GM21717 (cell line): ENCODE data around the gene PPFIBP1.
"Not testable (repeated sequence)": the region's sequence is repeated elsewhere in the genome, so short reads cannot be mapped to it uniquely, and the experiment has no call there.

Experiments used
- ATAC-seq: cut with Tn5 transposase; IDR thresholded peaks from one replicate; pipeline ENCODE4 v1.9.1; 2021; ENCODE audit warnings: mild to moderate bottlenecking, moderate library complexity; ENCODE audit not compliant: unreplicated experiment

Gene PPFIBP1

DNA sequence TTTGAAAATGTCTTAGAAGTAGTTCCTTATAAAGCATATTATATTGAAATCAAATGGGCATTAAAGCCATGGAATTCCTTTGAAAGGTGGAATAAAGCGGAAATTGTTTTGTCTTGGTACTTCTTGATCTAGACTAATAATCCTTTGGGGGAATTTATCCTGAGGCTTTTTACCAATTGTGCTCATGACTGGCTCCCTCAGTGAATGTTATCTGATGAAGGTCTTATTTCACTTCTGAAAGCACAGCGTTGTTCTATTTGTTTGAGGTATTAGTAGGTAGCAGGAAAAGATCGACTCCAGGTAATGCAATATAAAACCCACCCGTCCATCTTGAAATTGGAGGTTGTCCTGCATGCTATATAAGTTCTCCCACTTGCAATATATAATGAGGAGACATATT, 64.8 kb downstream of the PPFIBP1 start:
- no peak for ATAC-seq

- ATAC-seq = no peak
Observed at GRCh38 chr12:27589419-27589818, 65.4 kb downstream of the PPFIBP1 start.

GRCh38 chr12:27591698-27592097, 67.7 kb downstream of the PPFIBP1 start:
- not testable (repeated sequence) for ATAC-seq

DNA sequence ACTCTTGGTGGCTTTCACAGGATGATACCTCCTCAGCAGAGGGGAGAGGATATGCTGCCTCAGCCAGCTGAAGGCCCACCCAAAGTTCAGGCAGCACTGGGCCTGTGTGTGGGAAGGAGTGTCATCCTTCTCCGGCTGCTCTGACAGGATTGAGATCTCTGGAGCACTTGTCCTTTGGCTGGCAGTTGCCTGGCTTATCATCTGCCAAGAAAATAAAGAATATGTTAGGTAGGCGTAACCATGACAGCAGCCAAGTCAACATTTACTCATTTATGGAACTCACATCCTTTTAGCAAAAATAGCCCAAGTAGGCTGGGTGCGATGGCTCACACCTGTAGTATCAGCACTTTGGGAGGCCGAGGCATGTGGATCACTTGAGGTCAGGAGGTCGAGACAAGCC, 68.5 kb downstream of the PPFIBP1 start:
- no peak for ATAC-seq

DNA sequence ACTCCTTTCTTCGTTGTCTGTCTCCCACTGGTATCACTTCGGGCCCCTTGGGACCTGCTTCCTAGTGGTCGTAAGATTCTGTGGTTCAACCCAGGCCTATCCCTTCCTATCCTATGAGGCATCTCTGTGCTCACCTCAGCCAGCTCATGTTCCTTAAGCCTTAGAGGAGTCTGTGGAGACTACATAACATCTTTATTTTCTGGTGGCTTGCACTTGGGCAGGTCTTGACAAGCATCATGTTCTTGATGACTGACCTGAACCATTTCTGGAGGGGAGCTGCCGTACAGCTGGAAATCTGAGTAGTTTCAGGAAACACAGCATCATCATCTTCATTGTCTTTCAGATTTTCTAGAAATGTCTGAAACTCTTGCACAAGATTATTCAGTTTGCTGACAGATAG, 69.3 kb downstream of the PPFIBP1 start:
- ATAC-seq = no peak

DNA sequence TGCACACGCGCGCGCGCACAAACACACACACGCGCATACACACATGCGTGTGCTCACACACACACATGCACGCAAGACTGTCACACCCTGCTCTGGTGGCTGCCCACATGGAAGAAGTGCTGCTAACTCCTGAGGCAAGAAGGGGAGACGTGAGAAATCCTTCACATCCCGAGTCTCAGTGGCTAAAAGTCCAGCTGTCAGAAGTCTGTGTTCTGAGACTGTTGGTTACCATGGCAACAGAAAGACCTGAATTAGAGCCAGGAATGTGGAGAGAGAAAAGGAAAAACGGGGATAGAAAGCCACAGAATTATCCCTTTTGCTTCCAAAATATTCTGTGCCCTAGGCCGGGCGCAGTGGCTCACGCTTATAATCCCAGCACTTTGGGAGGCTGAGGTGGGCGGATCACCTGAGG, 71.2 kb downstream of the PPFIBP1 start:
- ATAC-seq = no peak

DNA sequence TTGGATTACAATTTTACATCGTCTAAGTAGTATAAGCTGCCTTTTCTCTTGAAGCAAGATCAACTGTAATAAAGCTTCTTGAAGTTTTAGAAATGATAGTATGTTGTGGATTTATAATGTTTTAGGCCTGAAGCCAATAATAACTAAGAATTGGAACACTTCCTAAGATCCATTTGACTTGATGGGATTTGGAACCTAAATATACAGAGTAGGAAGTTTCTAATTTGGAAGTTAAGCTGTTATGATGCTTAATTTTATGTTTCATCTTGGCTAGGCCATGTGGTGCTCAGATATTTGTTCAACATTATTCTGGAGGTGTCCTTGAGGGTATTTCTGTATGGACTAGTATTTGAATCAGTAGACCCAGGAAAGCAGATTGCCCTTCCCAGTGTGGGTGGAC, 74.9 kb downstream of the PPFIBP1 start:
- ATAC-seq = not testable (repeated sequence)

- not testable (repeated sequence) for ATAC-seq
Observed at GRCh38 chr12:27601056-27601828, 77.2 kb downstream of the PPFIBP1 start.

DNA sequence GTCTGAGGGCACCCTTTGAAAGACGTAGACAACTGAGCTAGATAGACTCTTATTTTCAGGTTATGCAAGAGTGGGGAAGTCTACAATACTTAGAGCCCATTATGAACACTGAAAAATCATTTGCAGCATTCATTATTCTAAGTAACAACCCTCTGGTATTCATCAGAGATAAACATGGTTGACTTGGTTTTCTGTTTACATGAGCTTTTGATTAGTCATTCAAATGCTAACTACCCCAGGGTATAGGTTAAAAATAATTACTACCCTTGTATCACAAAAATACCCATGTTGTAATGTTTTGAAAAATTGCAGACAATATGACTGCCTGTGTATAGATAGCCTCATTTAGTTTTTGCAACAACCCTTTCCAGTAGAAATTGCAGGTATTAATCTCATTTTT, 78.5 kb downstream of the PPFIBP1 start:
- no peak for ATAC-seq

- no peak for ATAC-seq
Observed at GRCh38 chr12:27604431-27604830, 80.4 kb downstream of the PPFIBP1 start.

DNA sequence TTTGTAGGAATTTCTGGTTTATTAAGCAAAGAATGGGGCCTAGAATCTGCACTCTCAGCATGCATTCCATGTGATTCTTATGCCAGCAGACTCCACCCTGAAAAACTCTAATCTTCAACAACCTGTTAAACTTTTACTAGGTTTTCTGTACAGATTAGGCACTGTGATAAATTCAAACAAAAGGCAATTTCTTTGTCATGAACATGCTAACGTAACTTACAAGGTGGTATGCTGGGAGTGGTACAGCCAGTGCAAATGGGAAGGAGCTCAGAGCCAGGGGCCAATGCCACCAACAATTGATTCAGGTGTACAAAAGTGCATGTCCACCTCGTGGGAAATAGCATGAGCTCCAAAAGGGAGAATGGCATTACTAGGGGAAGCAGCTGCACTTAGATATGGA, 83.0 kb downstream of the PPFIBP1 start:
- ATAC-seq = no peak

- ATAC-seq = no peak
Observed at GRCh38 chr12:27607591-27607990, 83.6 kb downstream of the PPFIBP1 start.

DNA sequence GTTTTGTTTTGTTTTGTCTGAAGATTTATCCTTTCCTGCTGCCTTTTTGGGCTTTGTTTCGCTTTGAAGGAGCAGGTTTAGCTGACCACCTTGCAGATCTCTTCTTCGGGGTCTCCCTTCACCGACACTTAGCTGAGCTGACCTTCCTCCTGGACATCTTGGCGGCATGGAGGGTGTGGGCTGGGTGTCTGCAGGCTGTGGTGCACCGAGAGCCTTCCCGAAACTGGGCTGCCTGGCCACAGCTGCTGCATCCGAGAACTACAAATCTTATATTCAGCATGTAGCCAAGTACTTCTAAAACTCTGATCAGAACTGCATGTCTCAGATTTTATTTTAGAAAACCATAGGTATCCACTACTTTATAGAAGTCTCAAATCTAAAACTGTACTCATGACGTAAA, 84.9 kb downstream of the PPFIBP1 start:
- ATAC-seq = no peak

DNA sequence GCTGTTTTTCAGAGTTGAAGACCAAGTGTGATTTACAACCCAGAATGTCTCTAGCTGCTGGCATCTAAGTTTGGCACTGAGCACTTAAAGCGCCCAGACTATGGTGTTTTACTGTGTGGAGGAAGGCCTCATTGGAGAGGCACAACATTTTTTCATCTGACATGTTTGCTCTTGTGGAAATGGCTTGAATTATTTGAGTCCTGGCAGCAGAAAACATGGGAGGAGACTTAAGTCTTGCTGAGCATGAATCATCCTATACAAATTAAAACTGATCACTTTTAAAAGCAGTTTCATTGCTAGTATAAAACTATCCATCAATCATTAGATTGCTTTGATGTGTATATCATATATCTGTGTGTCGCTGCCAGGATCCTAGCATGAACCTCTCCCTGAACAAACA, 86.4 kb downstream of the PPFIBP1 start:
- ATAC-seq = no peak

DNA sequence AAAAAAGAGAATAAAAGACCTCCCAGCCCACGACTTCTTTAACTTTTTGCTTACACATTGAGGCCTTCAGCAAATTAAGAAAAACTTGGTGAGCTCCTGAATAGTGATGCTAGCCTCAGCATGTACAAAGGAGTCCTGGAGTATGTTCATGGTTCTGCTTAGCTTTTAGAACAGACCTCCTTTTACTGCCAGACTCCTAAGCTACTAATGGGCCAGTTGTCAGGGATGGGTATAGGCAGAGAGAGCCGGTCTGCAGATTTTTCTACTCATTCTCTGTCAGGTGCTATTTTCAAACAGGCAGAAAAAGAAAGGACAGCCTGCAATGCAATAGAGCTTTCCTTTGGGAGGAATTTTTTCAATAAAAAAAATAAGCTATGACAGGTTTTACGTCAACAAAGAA, 90.4 kb downstream of the PPFIBP1 start:
- no peak for ATAC-seq

- no peak for ATAC-seq
Observed at GRCh38 chr12:27614866-27615265, 90.9 kb downstream of the PPFIBP1 start.

DNA sequence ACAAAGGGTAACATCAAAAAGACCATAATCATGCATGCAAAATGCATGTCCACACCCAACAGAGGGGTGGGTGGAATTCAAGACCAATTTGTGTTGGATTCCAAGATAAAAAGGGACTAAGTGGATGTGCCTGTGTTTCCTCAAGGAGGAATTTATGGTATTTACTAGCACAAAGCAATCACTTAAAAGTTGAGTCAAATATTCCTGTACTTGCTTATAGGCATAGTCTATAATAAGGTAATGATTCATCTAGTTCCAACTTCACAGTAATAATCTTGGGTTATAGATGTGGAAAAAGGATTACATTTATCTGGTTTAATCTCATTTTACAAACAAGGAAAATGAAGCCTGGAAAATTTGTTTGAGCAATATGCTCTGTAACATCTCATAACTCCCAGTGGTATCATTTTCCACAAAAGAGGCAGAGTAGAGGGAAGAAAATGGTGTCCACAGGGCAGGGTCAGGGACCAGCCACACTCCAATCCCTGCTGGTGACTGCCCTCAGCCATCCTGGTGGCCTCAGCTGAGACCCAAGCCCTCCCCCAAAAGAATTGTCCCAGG, 91.4 kb downstream of the PPFIBP1 start:
- no peak for ATAC-seq

GRCh38 chr12:27616356-27617142, 92.5 kb downstream of the PPFIBP1 start:
- no peak for ATAC-seq

DNA sequence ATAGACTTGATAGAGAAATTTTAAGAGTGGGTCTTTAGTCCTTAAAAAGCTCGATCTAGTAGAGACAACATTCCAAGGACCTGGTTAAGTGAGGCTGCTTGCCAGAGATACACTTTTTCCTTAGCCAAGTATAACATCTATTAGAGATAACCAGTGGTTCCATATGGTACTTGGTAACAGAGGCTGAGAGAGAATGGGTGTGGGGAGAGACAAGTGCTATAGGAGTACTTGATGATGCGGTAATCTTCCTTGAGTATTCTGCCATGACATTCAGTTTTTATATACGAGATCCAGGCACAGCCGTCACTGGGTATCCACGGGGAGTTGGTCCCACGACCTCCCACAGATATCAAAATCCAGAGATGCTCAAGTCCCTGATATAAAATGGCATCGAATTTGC, 94.8 kb downstream of the PPFIBP1 start:
- no peak for ATAC-seq

- ATAC-seq = no peak
Observed at GRCh38 chr12:27619308-27619707, 95.3 kb downstream of the PPFIBP1 start.

- no peak for ATAC-seq
Observed at GRCh38 chr12:27620121-27620520, 96.1 kb downstream of the PPFIBP1 start.
